Measurements from ENCODE around the gene UNC5A.

Gene UNC5A

GRCh38 chr5:176775409-176775808 is 35.0 kb upstream of the UNC5A start:
- DNase-seq, result no peak
- Mint-ChIP-seq H3K36me3 (ENCODE audit: low read depth) (no peaks in the 10 kb centered on the region), H3K27me3 (ENCODE audit: low read depth, poor library complexity) (peaks cover 85% of the 10 kb centered on the region), H3K4me1 (peaks cover 13% of the 10 kb centered on the region), H3K27ac (no peak overlapping the region), H3K9me3 (peaks cover 9% of the 10 kb centered on the region), H3K4me3 (no peak overlapping the region)
- TF ChIP-seq CTCF (IDR thresholded peaks at IDR 0.05), result no peak

GRCh38 chr5:176776141-176776865 is 34.1 kb upstream of the UNC5A start:
- Mint-ChIP-seq H3K4me3 (no peak overlapping the region), H3K27ac (no peak overlapping the region), H3K36me3 (ENCODE audit: low read depth) (no peaks in the 10 kb centered on the region), H3K4me1 (peaks cover 22% of the 10 kb centered on the region), H3K9me3 (peaks cover 9% of the 10 kb centered on the region), H3K27me3 (ENCODE audit: low read depth, poor library complexity) (peaks cover 91% of the 10 kb centered on the region)
- TF ChIP-seq CTCF (IDR thresholded peaks at IDR 0.05), result no peak
- no peak for DNase-seq

GRCh38 chr5:176776916-176777315 is 33.4 kb upstream of the UNC5A start:
- H3K27ac Mint-ChIP-seq, result no peak overlapping the region
- peaks cover 23% of the 10 kb centered on the region for H3K4me1 Mint-ChIP-seq
- peaks cover 91% of the 10 kb centered on the region for H3K27me3 Mint-ChIP-seq (ENCODE audit: low read depth, poor library complexity)
- H3K36me3 Mint-ChIP-seq (ENCODE audit: low read depth), result no peaks in the 10 kb centered on the region
- no peak overlapping the region for H3K4me3 Mint-ChIP-seq
- no peak for TF ChIP-seq CTCF (IDR thresholded peaks at IDR 0.05)
- DNase-seq, result no peak
- peaks cover 3% of the 10 kb centered on the region for H3K9me3 Mint-ChIP-seq

- no peak for TF ChIP-seq CTCF (IDR thresholded peaks at IDR 0.05)
- H3K27ac Mint-ChIP-seq, result no peak overlapping the region
- peaks cover 23% of the 10 kb centered on the region for H3K4me1 Mint-ChIP-seq
- DNase-seq, result no peak
- no peak overlapping the region for H3K4me3 Mint-ChIP-seq
- H3K9me3 Mint-ChIP-seq, result no peaks in the 10 kb centered on the region
- H3K36me3 Mint-ChIP-seq (ENCODE audit: low read depth), result no peaks in the 10 kb centered on the region
- peaks cover 82% of the 10 kb centered on the region for H3K27me3 Mint-ChIP-seq (ENCODE audit: low read depth, poor library complexity)
Observed at GRCh38 chr5:176778921-176779465, 31.4 kb upstream of the UNC5A start.

- Mint-ChIP-seq H3K4me1 (peaks cover 25% of the 10 kb centered on the region), H3K27ac (no peak overlapping the region), H3K36me3 (ENCODE audit: low read depth) (no peaks in the 10 kb centered on the region), H3K9me3 (no peaks in the 10 kb centered on the region), H3K4me3 (no peak overlapping the region), H3K27me3 (ENCODE audit: low read depth, poor library complexity) (peaks cover 77% of the 10 kb centered on the region)
- no peak for DNase-seq
- no peak for TF ChIP-seq CTCF (IDR thresholded peaks at IDR 0.05)
Observed at GRCh38 chr5:176779537-176779936, 30.8 kb upstream of the UNC5A start.
